Esophagus mucosa (tissue), 1 donor: ENCODE data around the gene G6PC3. TPM values are rescaled to one million over a fixed set of nuclear protein-coding genes. Genes with fewer than 3 reads are reported as not detected.

Experiments
- ATAC-seq: fragments of 200-7000 bp; cut with Tn5 transposase; one replicate; pipeline ENCODE4 v1.9.1; 2020
- total RNA-seq: library from RNA; stranded (reverse); gene quantifications from one replicate; pipeline ENCODE4 v1.2.4, GENCODE V29; 2023
- donor health status: DM: yes; HTN: yes; CAD: no.

G6PC3 gene
- total RNA-seq, 1 donor from 2014 or later, result 24.0 TPM

DNA sequence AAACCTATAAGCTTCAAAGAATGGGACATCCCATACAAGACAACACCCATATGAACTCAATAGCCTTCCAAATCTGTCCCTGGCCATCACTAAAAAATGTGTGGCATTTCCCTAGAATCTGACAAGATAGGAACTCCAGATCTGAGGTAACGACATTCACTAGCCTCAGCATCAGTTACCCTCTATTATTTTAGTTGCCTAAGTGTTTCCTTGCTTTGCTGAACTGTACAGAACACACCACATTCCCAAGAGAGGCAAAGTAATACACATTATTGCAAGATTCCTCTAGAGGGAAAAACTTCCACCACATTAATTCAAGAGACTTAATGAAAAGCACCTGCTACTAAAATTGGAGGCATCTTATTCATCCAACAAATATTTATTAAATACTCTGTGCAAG lies 9.1 kb upstream of the G6PC3 start:
- no peak for ATAC-seq

DNA sequence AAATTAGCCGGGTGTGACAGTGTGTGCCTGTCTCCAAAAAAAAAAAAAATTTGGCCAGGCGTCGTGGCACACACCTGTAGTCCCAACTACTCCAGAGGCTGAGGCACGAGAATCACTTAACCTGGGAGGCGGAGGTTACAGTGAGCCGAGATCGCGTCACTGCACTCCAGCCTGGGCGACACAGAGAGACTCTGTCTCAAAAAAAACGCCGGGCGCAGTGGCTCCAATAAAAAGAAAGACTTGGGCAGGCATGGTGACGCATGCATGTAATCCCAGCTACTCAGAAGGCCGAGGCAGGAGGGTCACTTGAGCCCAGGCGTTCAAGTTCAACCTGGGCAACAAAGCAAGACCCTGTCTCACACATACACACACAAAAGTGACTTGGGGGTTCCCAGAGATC lies 7.7 kb upstream of the G6PC3 start:
- ATAC-seq, result no peak

DNA sequence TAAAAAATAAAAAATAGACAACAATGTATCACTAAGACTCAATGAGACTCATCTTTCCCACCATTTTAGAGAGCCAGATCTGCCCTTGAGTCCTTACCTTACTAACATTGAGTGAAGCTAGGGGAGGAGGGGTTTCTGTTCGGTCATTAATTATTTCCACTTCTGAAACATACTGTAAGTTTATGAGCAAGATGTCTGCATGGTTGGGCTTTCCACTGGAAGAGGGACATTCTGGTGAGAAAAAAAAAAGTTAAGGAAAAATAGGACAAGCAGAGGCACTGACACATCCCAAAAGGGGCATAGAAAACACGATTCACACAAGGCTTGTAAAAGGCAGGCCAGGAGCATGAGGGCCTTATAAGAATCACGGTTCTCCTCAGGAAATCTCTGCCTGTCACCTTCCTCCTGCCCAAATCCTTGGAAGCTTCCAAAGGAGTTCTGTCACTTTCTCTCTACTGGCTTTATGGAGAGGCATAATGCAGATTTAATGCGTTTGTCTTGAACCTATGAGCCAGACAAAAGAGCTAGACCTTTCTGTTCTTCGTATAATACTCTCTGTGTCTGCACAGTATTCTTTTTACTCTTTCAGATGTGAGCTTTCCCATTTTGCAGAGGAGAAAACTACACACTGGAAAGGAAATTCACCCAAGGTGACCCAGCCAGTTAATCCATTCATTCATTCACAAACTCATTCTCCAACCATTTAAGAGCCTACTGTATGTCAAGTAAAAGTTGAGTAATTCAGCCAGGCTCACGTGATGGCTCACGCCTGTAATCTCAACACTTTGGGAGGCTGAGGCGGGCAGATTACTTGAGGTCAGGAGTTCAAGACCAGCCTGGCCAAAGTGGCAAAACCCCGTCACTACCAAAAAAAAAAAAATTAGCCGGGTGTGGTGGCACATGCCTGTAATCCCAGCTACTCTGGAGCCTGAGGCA lies 6.6 kb upstream of the G6PC3 start:
- ATAC-seq, result no peak

DNA sequence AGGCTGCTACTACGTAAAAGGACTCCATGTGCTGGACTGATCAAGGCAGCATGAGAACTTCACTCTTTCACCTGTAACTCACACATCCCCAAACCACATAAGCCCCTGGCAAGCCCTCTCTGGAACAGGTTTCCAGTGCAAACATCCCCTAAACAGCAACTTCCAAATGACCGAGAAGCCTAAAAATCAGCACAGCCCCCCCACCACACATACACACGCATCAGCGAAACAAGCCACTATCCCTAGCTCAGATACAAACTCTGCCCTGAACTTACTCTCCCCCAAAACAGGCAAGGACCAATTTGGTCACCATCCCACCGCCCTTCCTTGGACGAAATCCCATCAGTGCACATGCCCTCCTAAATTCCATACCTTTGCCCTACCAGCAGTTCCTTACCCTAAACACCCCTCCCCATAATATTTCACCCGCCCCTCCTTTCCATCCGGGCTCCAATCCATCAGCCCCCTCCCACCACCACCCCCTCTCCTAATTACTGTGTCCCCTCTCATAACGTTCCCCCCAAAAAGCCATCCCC lies 4.8 kb upstream of the G6PC3 start:
- ATAC-seq, result peak; percentile 4

DNA sequence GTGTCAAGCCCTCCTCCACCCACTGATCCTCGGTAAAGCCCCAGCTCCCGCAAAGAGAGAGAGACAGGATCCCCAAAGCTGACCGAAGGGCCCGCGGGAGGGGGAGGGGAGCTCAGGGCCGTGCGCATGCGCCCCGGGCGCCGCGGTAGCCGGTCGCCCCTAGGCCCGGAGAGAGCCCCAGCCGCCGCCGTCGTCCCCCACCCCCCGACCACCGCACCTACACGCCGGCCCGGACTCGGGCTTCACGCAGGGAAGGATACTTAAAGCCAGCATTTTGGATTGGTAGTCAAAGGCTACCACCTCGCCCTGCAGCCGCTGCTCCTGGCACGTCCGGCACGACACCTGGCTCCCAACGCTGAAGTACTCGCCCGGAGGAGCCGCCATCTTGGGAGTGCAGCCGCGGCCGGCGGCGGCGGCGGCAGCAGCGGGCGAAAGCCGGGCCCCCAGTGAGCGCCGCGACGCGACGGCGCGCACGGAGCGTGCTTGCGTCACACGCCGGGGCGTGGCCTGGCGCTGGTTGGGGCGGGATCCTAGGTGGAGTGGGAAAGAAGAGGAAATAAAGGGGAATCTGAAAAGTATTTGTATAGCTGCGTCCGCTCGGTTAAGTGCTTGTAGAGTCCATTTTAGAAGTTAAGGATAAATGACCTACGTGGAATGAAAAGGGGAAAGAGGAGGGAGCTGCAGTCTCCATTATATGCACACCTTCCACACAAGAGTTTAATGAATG lies 4.2 kb upstream of the G6PC3 start, which contains the start of gene LSM12:
TSS of gene LSM12 (minus strand) at position 468 of the 727 bp plus-strand sequence. CDS start at position 384, 84 bp downstream.
- ATAC-seq, result peak; percentile 87

- no peak for ATAC-seq
Measured at GRCh38 chr17:44067545-44067940, 3.0 kb upstream of the G6PC3 start.

DNA sequence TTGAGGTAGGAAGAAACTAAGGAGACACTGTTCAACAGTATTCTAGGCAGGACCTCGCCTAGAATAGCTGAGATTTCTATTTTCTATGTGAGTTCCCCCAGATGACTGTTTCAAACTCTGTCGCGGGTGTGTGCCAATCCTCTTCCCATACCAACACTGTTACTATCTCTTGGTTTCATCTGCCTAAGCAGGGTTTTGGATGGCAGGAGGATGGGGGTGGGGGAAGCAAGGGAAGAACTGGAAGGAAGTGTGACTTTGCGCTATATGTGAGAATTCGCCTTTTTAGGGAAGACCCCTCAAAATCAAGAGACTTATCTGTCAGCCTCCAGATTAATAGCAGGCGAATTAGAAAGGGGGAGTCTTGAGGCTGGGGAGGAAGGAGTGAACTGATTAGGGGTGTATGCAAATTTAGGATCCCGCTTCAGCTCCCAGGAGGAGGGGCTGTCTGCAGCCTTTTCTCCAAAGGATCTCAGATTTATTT lies 521 bp upstream of the G6PC3 start:
- ATAC-seq, result no peak

DNA sequence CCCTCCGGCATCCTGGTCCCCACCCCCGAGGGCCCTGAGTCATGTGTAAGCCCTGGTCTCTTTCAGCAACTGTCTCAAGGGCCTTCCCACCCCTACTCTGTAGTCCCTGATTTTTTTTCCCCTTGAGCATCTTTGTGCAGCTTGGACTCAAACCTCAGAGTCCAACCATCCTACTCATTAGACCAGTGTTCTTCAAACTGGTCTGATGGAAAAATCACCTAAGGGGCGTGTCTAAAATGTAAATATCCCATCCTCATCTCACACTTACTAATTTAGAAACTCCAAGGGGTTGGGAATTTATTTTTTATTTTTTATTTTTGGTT lies 624 bp downstream of the G6PC3 start:
- no peak for ATAC-seq

GRCh38 chr17:44071772-44072171 lies 1.2 kb downstream of the G6PC3 start:
- ATAC-seq, result peak; percentile 65

DNA sequence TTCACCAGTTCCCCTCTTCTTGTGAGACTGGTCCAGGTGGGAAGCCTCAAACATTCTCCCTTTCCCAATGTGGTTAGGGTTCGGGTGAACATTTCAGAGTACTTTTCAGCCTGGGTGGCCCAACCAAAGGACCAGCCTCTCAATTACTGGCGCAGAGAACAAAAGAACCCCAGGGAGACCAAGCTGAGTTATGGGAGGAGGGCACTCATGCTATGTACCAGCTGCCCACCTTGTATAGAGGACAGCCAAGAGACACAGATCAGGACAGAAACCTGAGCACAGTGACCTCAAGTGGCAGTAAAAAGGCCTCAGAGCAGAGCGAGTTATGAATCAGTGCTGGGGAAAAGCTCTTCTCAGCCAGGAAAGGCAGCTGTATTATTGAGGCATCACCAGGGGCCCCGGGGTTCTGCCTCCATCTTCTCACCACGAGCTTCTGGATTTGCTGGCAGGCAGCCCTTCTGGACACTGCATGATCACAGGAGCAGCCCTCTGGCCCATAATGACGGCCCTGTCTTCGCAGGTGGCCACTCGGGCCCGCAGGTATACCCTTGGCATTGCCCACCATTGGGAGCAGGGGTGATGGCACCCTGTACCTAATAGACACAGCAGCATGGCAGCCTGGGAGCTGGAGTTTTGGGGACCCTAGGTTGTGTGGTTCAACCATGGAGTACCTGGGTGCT lies 3.8 kb downstream of the G6PC3 start:
- ATAC-seq, result no peak

DNA sequence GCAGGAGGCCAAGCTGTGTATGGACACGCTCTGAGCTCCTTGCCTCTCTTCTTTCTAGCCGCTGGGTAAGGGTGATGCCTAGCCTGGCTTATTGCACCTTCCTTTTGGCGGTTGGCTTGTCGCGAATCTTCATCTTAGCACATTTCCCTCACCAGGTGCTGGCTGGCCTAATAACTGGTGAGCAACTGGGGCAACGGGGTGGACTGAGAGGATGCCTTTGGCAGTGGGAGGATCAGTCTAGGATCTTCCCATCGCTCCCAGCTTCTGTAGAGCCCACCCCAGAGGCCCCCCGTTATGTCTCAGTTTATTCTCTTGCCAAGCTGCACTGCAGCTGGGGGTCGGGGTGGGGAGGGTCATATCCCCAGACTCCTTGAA lies 4.4 kb downstream of the G6PC3 start:
- ATAC-seq, result no peak

DNA sequence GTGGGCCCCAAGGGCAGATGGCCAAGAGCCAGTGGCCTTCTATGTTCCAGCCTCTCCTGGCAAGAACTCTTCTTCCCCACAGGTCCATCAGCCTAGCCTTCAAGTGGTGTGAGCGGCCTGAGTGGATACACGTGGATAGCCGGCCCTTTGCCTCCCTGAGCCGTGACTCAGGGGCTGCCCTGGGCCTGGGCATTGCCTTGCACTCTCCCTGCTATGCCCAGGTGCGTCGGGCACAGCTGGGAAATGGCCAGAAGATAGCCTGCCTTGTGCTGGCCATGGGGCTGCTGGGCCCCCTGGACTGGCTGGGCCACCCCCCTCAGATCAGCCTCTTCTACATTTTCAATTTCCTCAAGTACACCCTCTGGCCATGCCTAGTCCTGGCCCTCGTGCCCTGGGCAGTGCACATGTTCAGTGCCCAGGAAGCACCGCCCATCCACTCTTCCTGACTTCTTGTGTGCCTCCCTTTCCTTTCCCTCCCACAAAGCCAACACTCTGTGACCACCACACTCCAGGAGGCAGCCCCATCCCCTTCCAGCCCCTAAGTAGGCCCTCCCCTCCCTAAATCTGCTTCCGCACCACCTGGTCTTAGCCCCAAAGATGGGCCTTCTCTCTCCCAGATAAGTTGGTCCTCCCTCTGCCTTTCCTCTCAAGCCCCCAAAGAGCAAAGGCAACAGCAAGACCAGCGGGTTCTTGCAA lies 5.2 kb downstream of the G6PC3 start:
- no peak for ATAC-seq

- no peak for ATAC-seq
Measured at GRCh38 chr17:44076716-44077594, 6.4 kb downstream of the G6PC3 start.

DNA sequence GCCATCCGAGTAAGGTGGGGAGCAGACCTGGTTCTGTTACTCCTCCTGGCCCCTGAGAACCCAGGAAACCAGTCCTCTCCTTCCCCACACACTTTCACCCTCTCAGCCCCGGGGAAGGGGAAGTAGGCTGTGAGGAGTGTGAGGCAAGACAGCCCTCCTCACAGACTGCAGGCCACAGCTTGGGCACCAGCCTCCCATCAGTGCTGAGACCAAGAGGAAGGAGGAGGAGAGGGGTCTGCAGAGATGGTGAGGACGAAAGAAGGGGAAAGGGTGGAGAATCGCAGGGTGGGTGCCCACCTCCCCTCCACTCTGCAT lies 7.0 kb downstream of the G6PC3 start:
- no peak for ATAC-seq

DNA sequence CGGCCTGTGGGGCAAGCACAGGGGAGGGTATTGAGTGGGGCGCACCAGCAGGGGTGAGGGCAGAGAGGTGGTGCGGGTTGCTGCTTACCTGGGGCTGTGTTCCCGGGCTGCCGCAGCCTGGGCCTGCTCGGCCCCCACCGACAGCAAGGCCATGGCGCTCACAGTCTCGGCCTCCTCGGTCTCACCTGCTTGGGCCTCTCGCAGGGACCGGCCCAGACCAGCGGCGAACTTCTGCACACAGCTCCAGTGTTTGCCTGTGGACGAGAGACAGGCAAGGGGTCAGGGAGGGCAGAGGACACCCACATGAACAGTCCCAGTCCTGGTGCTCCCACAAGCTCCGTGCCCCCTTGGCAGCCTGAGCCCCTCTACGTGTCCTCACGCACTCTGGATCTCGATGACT lies 7.9 kb downstream of the G6PC3 start:
- ATAC-seq, result no peak

DNA sequence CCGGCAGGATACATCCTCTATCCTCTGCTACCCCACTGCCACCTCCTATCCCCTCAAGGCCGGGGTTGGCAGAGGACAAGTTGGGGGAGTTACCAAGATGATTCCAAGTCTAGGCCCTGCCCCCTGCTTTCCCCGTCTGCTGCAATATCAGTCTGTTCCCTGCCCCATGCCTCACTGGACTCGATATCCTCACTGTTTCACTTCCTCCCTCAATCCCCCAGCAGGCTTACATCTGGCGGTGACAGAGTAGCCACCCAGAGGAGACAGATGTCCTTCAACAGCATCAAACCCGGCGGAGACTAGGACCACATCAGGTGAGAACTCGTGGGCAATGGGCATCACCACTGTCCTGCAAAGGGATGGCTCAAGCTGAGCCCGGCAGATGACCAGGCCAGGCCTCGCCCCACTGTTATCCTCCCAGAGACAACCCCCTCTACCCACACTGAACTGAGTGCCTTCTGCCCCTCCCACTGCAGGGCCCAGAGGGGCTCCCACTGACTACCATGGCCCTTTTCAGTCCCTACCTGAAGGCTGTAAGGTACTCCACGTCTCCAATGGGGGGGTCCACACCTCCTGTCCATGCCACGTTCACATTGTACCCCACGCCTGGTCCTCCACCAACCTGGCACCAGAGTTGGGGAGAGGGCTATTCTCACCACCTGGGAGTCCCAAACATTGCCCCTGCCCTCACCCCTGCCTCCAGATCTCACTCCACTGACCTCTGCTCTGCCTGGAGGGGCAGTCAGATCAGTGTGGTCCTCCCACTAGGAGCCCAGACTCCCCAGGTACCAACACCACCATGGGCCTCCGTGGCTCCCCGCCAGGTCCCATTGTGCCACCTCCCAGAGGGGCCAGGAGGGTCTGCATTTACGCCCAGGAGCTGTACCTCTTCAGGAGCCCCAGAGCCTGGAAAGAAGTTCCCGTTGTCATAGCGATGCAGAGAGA lies 9.6 kb downstream of the G6PC3 start:
- ATAC-seq, result peak; percentile 1

- ATAC-seq, result no peak
Measured at GRCh38 chr17:44081681-44082080, 11.1 kb downstream of the G6PC3 start.

GRCh38 chr17:44082256-44082927 lies 11.9 kb downstream of the G6PC3 start:
- no peak for ATAC-seq

DNA sequence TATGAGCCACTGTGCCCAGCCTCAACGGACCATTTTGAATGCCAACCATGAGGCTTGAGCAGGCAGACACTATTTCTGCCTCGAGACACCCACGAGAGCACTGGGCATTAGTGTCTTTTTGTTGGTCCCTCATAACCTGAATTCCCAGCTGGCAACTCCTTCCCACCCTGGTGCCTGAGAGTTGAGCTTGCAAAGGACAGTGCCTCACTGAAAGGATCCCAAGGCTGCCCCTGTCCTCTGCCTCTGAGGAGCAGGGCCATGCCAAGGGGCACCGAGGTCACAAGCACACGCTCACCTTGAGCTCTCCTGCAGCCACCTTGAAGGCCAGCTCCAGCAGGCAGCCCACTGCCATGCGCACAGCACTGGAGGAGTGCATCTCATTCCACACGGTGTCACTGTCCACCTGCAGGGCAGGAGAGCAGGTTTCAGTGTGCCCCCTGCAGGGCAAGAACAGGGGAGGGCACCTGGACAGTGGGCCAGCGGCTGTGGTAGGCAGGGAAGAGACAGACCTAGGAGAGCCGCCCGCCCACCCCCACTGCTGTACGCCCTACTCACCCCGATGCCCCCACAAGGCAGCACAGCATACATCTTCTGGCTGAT lies 12.8 kb downstream of the G6PC3 start:
- no peak for ATAC-seq
